Measurements from ENCODE around the gene PAIP2B.
A peak's percentile ranks its signal among the peaks of the same experiment; 100 is the strongest.
"Not testable (repeated sequence)": the region's sequence is repeated elsewhere in the genome, so short reads cannot be mapped to it uniquely, and the experiment has no call there.

PAIP2B gene

GRCh38 chr2:71215447-71215846 is 11.5 kb downstream of the PAIP2B start:
- DNase-seq: no peak

- DNase-seq: no peak
Observed at GRCh38 chr2:71212336-71212735, 14.6 kb downstream of the PAIP2B start.

GRCh38 chr2:71210292-71210691 is 16.6 kb downstream of the PAIP2B start:
- DNase-seq: no peak

- no peak for DNase-seq
Observed at GRCh38 chr2:71208756-71209155, 18.1 kb downstream of the PAIP2B start.

- DNase-seq: no peak
Observed at GRCh38 chr2:71207601-71208000, 19.3 kb downstream of the PAIP2B start.

- no peak for DNase-seq
Observed at GRCh38 chr2:71206271-71206670, 20.6 kb downstream of the PAIP2B start.

- no peak for DNase-seq
Observed at GRCh38 chr2:71191570-71191943, 35.3 kb downstream of the PAIP2B start.

GRCh38 chr2:71190656-71191569 is 36.0 kb downstream of the PAIP2B start:
- peak; percentile 11 for DNase-seq

GRCh38 chr2:71187589-71187988 is 39.3 kb downstream of the PAIP2B start:
- DNase-seq: no peak

- no peak for DNase-seq
Observed at GRCh38 chr2:71186973-71187372, 39.9 kb downstream of the PAIP2B start.

GRCh38 chr2:71183306-71184115 is 43.4 kb downstream of the PAIP2B start:
- DNase-seq: not testable (repeated sequence)

- DNase-seq: no peak
Observed at GRCh38 chr2:71181316-71181715, 45.6 kb downstream of the PAIP2B start.

- DNase-seq: not testable (repeated sequence)
Observed at GRCh38 chr2:71178836-71179235, 48.1 kb downstream of the PAIP2B start.

- DNase-seq: no peak
Observed at GRCh38 chr2:71174207-71174606, 52.7 kb downstream of the PAIP2B start.

- no peak for DNase-seq
Observed at GRCh38 chr2:71173096-71173495, 53.8 kb downstream of the PAIP2B start.

- DNase-seq: no peak
Observed at GRCh38 chr2:71166812-71167211, 60.1 kb downstream of the PAIP2B start.

- DNase-seq: no peak
Observed at GRCh38 chr2:71157124-71157793, 69.6 kb downstream of the PAIP2B start.

- DNase-seq: peak; percentile 4
Observed at GRCh38 chr2:71156573-71156972, 70.3 kb downstream of the PAIP2B start.

GRCh38 chr2:71155846-71156245 is 71.1 kb downstream of the PAIP2B start:
- DNase-seq: no peak

- DNase-seq: no peak
Observed at GRCh38 chr2:71154798-71155197, 72.1 kb downstream of the PAIP2B start.

- no peak for DNase-seq
Observed at GRCh38 chr2:71154279-71154678, 72.6 kb downstream of the PAIP2B start.

GRCh38 chr2:71153585-71154224 is 73.2 kb downstream of the PAIP2B start:
- DNase-seq: no peak

- no peak for DNase-seq
Observed at GRCh38 chr2:71151620-71152019, 75.3 kb downstream of the PAIP2B start.
